T-helper 9 cell (primary cell): Measurements from ENCODE around the gene SUN2.

ENCODE experiments used
- DNase-seq: peaks from one replicate; pipeline ENCODE4 v3.0.0-alpha.2; 2020

SUN2 gene

GRCh38 chr22:38751422-38752346 is 4.1 kb downstream of the SUN2 start:
- peak; percentile 69 for DNase-seq

DNA sequence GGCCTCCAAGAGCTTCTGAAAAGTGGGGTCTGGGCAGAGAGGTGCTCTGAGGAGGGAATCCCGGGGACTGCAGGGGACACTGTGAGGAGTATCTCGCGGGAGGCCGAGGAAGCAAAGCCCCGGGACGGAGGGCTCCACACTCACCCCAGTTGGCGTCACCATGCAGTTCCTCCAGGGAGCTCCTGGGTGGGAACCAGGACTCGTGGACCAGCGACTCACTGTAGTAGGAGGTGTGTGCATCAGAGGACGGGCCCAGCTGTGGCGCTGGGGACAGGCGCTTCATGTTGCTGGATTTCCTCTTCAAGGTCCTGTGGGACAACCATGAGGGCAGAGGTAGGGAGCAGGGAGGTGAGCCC is 4.8 kb downstream of the SUN2 start:
- no peak for DNase-seq

DNA sequence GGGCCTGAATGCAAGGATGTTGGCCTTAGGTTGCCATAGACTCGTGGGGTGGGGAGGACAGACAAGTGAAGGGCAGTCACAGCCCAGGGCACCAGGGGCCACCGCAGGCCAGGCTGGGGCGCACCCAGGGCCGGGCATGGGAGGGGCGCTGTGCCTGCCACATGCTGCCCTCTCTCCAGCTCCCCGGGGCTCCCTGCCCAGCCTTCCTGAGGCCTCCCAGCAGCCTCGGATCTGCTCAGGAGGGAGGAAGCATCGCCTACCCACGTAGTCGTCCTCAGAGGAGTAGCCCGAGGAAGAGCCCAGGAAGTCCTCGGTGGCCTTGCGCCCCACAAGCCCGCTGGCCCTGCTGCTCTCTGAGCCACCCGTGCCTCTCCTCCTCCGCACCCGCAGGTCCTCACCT is 5.2 kb downstream of the SUN2 start:
- no peak for DNase-seq

- DNase-seq: no peak
These were observed 5.7 kb downstream of the SUN2 start for GRCh38 chr22:38750104-38750503.

GRCh38 chr22:38748487-38749136 is 7.2 kb downstream of the SUN2 start:
- no peak for DNase-seq

DNA sequence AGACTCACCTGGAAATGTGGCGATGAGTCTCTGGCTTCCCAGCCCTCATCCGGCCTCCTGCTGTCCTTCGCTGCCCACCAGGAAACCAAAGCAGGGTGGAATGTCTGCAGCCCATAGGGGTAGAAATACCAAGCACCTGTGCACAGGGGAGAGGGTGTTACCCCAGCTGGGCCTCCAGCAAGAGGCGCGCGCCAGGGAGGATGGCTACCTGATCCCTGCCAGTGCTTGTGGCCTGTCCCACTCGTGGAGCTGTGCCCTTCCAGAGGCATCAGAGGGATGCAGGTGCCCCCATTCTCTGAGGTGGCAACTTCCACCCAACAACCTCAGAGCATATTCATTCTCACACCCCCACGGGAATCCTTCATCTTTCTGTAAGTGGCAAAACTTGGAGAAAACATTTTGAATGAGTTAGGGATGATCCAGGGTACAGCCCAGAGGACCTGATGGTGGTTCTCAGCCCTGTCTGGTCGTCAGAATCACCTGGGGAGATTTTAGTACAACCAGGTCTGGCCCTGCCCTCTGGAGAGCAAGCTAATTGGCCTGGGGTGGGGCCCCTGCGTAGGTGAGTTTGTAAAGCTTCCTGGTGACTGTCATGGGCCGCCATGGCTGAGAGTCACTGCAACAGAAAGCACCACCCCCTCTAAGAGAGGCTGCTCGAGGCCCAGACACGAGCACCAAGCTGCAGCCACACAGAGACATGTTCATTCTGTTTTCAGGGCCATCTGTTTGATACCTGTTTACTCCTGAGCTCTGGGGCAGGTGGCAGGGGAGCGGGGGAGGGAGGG is 9.9 kb downstream of the SUN2 start:
- no peak for DNase-seq

DNA sequence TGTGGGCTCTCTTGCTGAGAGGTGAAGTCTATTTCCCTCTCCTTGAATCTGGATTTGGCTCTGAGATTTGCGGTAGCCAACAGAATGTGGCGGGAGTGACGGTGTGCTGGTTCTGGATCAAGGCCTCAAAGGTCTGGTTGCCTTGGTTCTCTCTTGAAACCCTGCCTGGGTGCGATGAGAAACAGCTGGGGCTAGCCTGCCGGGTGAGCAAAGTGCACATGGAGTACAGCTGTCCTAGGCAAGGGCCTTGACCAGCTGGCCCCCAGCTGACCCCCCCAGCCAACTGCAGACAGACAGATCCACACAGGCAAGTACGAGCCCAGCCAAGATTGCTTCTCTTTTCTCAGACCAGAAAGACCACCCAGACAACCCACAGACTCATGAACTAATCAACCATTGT is 10.8 kb downstream of the SUN2 start:
- no peak for DNase-seq

DNA sequence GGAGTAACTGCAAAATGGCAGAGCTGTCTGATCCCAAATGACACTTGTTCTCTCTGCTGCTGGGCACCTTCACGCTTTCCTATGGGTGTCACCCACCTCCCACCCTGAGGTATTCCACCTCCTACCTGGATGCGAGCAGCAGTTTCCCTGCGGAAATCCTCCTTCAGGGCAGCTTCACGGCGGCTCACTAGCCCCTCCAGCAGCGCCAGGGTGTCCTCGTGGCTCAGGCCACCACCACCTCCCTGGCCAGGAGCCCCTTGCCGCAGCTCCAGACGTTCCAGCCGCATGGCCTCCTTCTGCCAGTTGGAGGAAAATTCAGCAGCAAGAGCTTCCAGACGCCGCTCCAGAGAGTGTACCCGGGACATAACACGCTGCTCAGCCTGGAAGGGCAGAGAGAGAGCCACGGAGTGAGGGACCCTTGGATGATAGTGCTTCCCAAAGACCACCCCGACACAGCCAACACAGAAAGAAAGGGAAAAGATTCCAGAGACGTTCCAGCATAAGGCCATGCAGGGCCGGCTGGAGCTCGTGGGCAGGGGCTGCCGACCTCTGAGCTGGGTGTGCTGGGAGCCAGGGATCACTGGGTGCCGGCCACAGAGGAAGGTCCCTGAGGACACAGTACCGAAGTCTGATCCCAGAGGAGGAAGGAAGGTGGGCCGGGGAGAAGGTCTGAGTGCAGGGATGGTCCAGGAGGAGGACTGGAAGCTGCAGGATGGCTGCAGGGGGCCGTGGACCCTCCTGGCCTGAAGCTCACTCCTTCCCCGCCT is 13.4 kb downstream of the SUN2 start:
- no peak for DNase-seq

- no peak for DNase-seq
These were observed 14.2 kb downstream of the SUN2 start for GRCh38 chr22:38741576-38741975.

- DNase-seq: no peak
These were observed 14.6 kb downstream of the SUN2 start for GRCh38 chr22:38741166-38741565.

- DNase-seq: no peak
These were observed 15.0 kb downstream of the SUN2 start for GRCh38 chr22:38740754-38741153.

GRCh38 chr22:38740116-38740723 is 15.6 kb downstream of the SUN2 start:
- no peak for DNase-seq

DNA sequence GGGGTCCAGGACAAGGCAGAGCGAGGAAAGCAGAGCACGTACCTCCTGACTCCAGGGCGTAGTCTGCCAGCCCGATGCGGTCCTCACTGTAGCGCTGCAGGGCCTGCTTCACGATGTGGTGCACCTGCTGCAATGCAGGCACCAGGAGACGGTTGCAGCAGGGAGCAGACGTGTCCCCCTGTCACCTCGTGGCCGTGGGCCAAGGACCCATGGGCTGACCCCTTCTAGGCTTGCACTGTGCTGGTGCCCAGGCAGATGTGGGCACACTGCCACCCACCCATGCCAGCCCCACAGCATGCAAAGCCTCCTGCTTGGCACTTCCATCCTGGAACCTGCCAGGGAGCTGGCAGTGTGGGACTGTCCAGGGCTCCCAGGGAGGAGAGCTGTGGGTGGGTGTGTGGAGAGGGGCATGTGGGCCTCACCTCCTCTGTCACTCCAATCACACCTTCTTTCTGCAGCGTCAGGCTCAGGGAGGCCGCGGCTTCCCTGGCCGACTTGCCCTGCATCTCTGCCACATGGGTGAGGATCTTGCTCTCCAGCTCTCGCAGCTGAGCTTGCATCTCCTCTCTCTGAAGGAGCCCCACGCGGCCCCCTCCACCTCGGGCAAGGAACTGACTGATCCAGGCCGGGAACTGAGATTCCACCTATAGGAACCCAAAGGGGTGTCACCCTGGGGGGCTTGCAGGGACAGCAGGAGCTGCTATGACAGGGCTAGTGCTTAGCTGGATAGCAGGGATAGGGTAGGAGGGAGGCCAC is 16.3 kb downstream of the SUN2 start:
- DNase-seq: no peak

- no peak for DNase-seq
These were observed 17.2 kb downstream of the SUN2 start for GRCh38 chr22:38738475-38739070.

GRCh38 chr22:38737302-38738060 is 18.3 kb downstream of the SUN2 start:
- no peak for DNase-seq

- no peak for DNase-seq
These were observed 19.6 kb downstream of the SUN2 start for GRCh38 chr22:38736257-38736570.

DNA sequence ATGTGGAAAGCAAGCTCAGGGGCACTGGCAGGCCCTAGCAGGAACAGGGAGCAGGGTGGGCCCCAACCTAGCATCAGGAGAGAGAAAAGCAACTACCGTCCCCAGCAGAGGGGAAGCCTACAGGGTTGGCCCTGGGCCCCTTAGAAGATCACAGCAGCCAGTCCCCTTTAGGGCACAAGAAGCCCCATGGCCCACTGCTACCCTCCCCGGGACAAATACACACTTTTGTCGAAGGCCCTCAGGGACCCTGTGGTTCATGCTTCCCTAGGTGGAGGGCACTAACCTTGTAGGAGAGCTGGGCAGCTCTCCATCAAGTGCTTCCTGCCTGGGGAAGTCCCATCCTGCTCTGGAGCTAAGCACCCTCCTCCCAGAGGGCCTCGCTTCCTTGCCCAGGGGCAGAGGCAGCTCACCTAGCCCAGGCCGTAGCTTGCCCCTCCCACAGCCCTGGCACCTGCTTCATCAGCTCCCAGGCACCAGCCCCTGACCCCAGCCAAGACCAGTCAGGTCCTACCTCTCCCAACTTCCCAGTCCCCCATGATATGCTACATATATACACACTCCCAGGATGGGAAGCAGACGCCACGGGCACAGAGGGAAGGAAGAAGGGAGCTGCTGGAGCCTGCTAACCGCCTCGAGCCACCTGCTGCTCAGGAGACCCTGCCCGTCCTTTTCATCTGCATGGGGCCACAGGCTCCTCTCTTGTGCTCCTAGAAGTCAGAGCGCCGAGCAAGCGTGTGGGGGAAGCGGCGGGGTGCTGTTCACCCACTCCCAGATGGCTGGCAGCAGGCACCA is 20.1 kb downstream of the SUN2 start:
- no peak for DNase-seq

- no peak for DNase-seq
These were observed 20.7 kb downstream of the SUN2 start for GRCh38 chr22:38735126-38735464.

GRCh38 chr22:38734421-38735100 is 21.2 kb downstream of the SUN2 start:
- no peak for DNase-seq
